Stimulated activated CD4-positive, alpha-beta T cell treated with anti-CD3 and anti-CD28 coated beads, Interleukin-12 subunit alpha, Interleukin-12 subunit beta, amount 100 ng/mL, for 4 hours (primary cell): ENCODE data around the gene TAPBP.
"Not testable (repeated sequence)": the region's sequence is repeated elsewhere in the genome, so short reads cannot be mapped to it uniquely, and the experiment has no call there.

Experiments
- DNase-seq: peaks from one replicate; pipeline ENCODE4 v3.0.0-alpha.2; 2020

TAPBP gene

GRCh38 chr6:33295621-33296369 lies 18.1 kb downstream of the TAPBP start:
- DNase-seq, result no peak

GRCh38 chr6:33294086-33294823 lies 19.6 kb downstream of the TAPBP start:
- no peak for DNase-seq

- DNase-seq, result no peak
These were observed 20.7 kb downstream of the TAPBP start for GRCh38 chr6:33292996-33293682.

GRCh38 chr6:33290459-33290858 lies 23.4 kb downstream of the TAPBP start:
- no peak for DNase-seq

- no peak for DNase-seq
These were observed 24.0 kb downstream of the TAPBP start for GRCh38 chr6:33289784-33290315.

GRCh38 chr6:33288921-33289783 lies 24.7 kb downstream of the TAPBP start, which contains the start of the genes PFDN6 and WDR46:
Gene PFDN6 (plus strand): TSS chr6:33289601. CDS start chr6:33289857, 256 bp downstream.
Gene WDR46 (minus strand): TSS chr6:33289239. CDS start chr6:33289170, 69 bp downstream.
- DNase-seq, result peak; percentile 65

- DNase-seq, result no peak
These were observed 25.5 kb downstream of the TAPBP start for GRCh38 chr6:33288141-33288920.

- no peak for DNase-seq
These were observed 26.6 kb downstream of the TAPBP start for GRCh38 chr6:33286946-33287914.

- DNase-seq, result not testable (repeated sequence)
These were observed 28.7 kb downstream of the TAPBP start for GRCh38 chr6:33285214-33285613.

- DNase-seq, result no peak
These were observed 33.3 kb downstream of the TAPBP start for GRCh38 chr6:33280539-33280938.

- DNase-seq, result no peak
These were observed 33.8 kb downstream of the TAPBP start for GRCh38 chr6:33279971-33280511.

GRCh38 chr6:33279257-33279695 lies 34.6 kb downstream of the TAPBP start:
- no peak for DNase-seq

- no peak for DNase-seq
These were observed 35.1 kb downstream of the TAPBP start for GRCh38 chr6:33278810-33279209.

- no peak for DNase-seq
These were observed 35.5 kb downstream of the TAPBP start for GRCh38 chr6:33278392-33278741.

GRCh38 chr6:33277663-33278391 lies 36.1 kb downstream of the TAPBP start:
- DNase-seq, result no peak

- peak; percentile 74 for DNase-seq
These were observed 36.8 kb downstream of the TAPBP start, which contains the start of gene B3GALT4 for GRCh38 chr6:33276864-33277662. Gene B3GALT4 (plus strand): TSS chr6:33277123. CDS start chr6:33277420, 297 bp downstream.

- DNase-seq, result no peak
These were observed 37.4 kb downstream of the TAPBP start for GRCh38 chr6:33276581-33276863.
